HCT116 (cell line): ENCODE data around the gene RBP7. TPM values are rescaled to one million over a fixed set of nuclear protein-coding genes. Genes with fewer than 3 reads are reported as not detected.
A peak's percentile ranks its signal among the peaks of the same experiment; 100 is the strongest.

ENCODE experiments used
- ATAC-seq: fragments of 200-7000 bp; cut with Tn5 transposase; 2 replicates; pipeline ENCODE4 v1.9.1; 2020; ENCODE audit warnings: mild to moderate bottlenecking, moderate library complexity
- Bru-seq: library from RNA; stranded (reverse); fragments of 400-500 nt; gene quantifications from one replicate; lab custom pipeline; 2021; lab: Mats Ljungman, UMichigan
- BruChase-seq, 2 experiments: library from RNA; stranded (reverse); fragments of 400-500 nt; gene quantifications; one replicate each; lab custom pipeline; 2021; lab: Mats Ljungman, UMichigan
- BruUV-seq: library from RNA; stranded (reverse); fragments of 400-500 nt; replicated peaks from 2 replicates; lab custom pipeline; 2021; lab: Mats Ljungman, UMichigan
- CTCF ChIA-PET: fragments of 300-600 bp; sonication (Branson Sonifier 250); formaldehyde crosslinking; loops from one replicate; lab custom pipeline; 2021; ENCODE audit warnings: antibody characterized with exemption; lab: Charles Lee
- POLR2A ChIA-PET: fragments of 300-600, 350-600 bp; sonication (Branson Sonifier 250); formaldehyde crosslinking; loops from one replicate; lab custom pipeline; 2021; ENCODE audit warnings: antibody characterized with exemption; lab: Charles Lee
- RAD21 ChIA-PET, 2 experiments: fragments of 300-600 bp; sonication (Branson Sonifier 250); formaldehyde crosslinking; loops; one replicate each; lab custom pipeline; 2023; ENCODE audit warnings: low total read pairs in 2 of 2; ENCODE audit not compliant: uncharacterized antibody in 2 of 2, unreplicated experiment in 2 of 2, low non-redundant PET in 1 of 2; lab: Charles Lee
- DNase-seq: peaks from one replicate; pipeline ENCODE4 v3.0.0-alpha.2; 2010; ENCODE audit warnings: low read depth, low spot score
- H2AFZ ChIP-seq: fragments of 200-600 bp; shearing (Covaris generic), sonication (generic); 2 replicates; pipeline ENCODE4 v1.6.1; 2017; ENCODE audit warnings: low read depth, mixed run types, mixed read lengths, antibody characterized with exemption, low read length; ENCODE audit not compliant: poor library complexity, severe bottlenecking
- H3K27ac ChIP-seq: 2 replicates; pipeline ENCODE4 v1.5.1; 2012; ENCODE audit warnings: low read depth, low read length
- H3K27me3 ChIP-seq: fragments of 200-600 bp; sonication (generic); 2 replicates; pipeline ENCODE4 v1.6.1; 2016; ENCODE audit warnings: mixed run types, low read length, mixed read lengths; ENCODE audit not compliant: insufficient read depth
- H3K36me3 ChIP-seq, 2 experiments: fragments of 200-500 bp in 1 of 2; fragments of 200-600 bp in 1 of 2; sonication (Bioruptor generic) in 1 of 2; sonication (generic) in 1 of 2; 2 replicates each; pipeline versions ENCODE4 v1.5.1 to v1.6.1; 2014 to 2016; ENCODE audit warnings: low read length in 2 of 2, inconsistent platforms in 1 of 2, mixed read lengths in 1 of 2, mixed run types in 1 of 2; ENCODE audit not compliant: insufficient read depth in 2 of 2, control insufficient read depth in 1 of 2
- H3K4me1 ChIP-seq, 2 experiments: fragments of 200-600 bp in 1 of 2; sonication (generic) in 1 of 2; 2 replicates each; pipeline versions ENCODE4 v1.5.1 to v1.6.1; 2012 to 2017; ENCODE audit warnings: low read length in 2 of 2, inconsistent platforms in 1 of 2, mild to moderate bottlenecking in 1 of 2, mixed read lengths in 1 of 2, mixed run types in 1 of 2, moderate library complexity in 1 of 2; ENCODE audit not compliant: insufficient read depth in 2 of 2, control insufficient read depth in 1 of 2
- H3K4me2 ChIP-seq: fragments of 200-600 bp; sonication (generic); 2 replicates; pipeline ENCODE4 v1.6.1; 2017; ENCODE audit warnings: mixed run types, low read length, mixed read lengths
- H3K4me3 ChIP-seq, 2 experiments: fragments of 200-600 bp in 1 of 2; sonication (generic) in 1 of 2; replicated peaks in 1 of 2; 2 replicates each; pipeline ENCODE4 v1.5.1; 2011 to 2016; ENCODE audit warnings: low read length in 2 of 2, control low read depth in 1 of 2, low read depth in 1 of 2, mild to moderate bottlenecking in 1 of 2, mixed read lengths in 1 of 2, mixed run types in 1 of 2
- H3K79me2 ChIP-seq: fragments of 200-600 bp; sonication (generic); 2 replicates; pipeline ENCODE4 v1.6.1; 2017; ENCODE audit warnings: mild to moderate bottlenecking, mixed run types, low read length, moderate library complexity, mixed read lengths; ENCODE audit not compliant: insufficient read depth
- H3K9ac ChIP-seq: fragments of 200-600 bp; sonication (generic); 2 replicates; pipeline ENCODE4 v1.6.1; 2016; ENCODE audit warnings: low read length, mixed read lengths
- H3K9me2 ChIP-seq: fragments of 200-600 bp; sonication (generic), shearing (Covaris generic); 2 replicates; pipeline ENCODE4 v1.6.1; 2017; ENCODE audit warnings: mixed run types, mild to moderate bottlenecking, moderate library complexity; ENCODE audit not compliant: insufficient read depth
- H3K9me3 ChIP-seq, 2 experiments: fragments of 200-500 bp in 1 of 2; fragments of 200-600 bp in 1 of 2; sonication (Bioruptor generic) in 1 of 2; sonication (generic) in 1 of 2; 2 replicates each; pipeline ENCODE4 v1.6.1; 2014 to 2017; ENCODE audit warnings: low read length in 2 of 2, mixed read lengths in 2 of 2, inconsistent platforms in 1 of 2, low read depth in 1 of 2, mild to moderate bottlenecking in 1 of 2, mixed run types in 1 of 2, moderate library complexity in 1 of 2; ENCODE audit not compliant: control insufficient read depth in 1 of 2, insufficient read depth in 1 of 2
- H4K20me1 ChIP-seq: fragments of 200-600 bp; sonication (generic), shearing (Covaris generic); 2 replicates; pipeline ENCODE4 v1.6.1; 2017; ENCODE audit warnings: mixed run types, mild to moderate bottlenecking, moderate library complexity; ENCODE audit not compliant: insufficient read depth
- CTCF ChIP-seq, 3 experiments: fragments of 200-600 bp in 1 of 3; sonication (generic) in 1 of 3; IDR thresholded peaks in 2 of 3; conservative IDR thresholded peaks in 1 of 3; 2 replicates each; pipeline ENCODE4 v1.5.1; 2012 to 2017; ENCODE audit warnings: low read depth in 2 of 3, low read length in 2 of 3, antibody characterized with exemption in 1 of 3, borderline replicate concordance in 1 of 3, control low read depth in 1 of 3, mild to moderate bottlenecking in 1 of 3, mixed read lengths in 1 of 3, mixed run types in 1 of 3, moderate library complexity in 1 of 3; ENCODE audit not compliant: insufficient read depth in 1 of 3
- EGR1 ChIP-seq: IDR thresholded peaks from 2 replicates; pipeline ENCODE4 v1.6.1; 2012; ENCODE audit warnings: low read depth
- EZH2 ChIP-seq: fragments of 200-600 bp; sonication (generic); IDR thresholded peaks from 2 replicates; pipeline ENCODE4 v1.6.1; 2017; ENCODE audit warnings: antibody characterized with exemption, mixed run types
- MAX ChIP-seq: IDR thresholded peaks from 2 replicates; pipeline ENCODE4 v1.6.1; 2012
- POLR2A ChIP-seq: IDR thresholded peaks from 2 replicates; pipeline ENCODE4 v1.7.0; 2011; ENCODE audit warnings: borderline replicate concordance; ENCODE audit not compliant: insufficient read depth, insufficient read length; ENCODE audit errors: extremely low read depth
- POLR2AphosphoS5 ChIP-seq: IDR thresholded peaks from 2 replicates; pipeline ENCODE4 v1.6.1; 2011; ENCODE audit warnings: mild to moderate bottlenecking, low read depth, low read length, moderate library complexity
- SP1 ChIP-seq: IDR thresholded peaks from 2 replicates; pipeline ENCODE4 v1.6.1; 2012; ENCODE audit warnings: low read depth
- SRF ChIP-seq: IDR thresholded peaks from 2 replicates; pipeline ENCODE4 v1.6.1; 2012; ENCODE audit warnings: low read depth
- YY1 ChIP-seq: IDR thresholded peaks from 2 replicates; pipeline ENCODE4 v1.6.1; 2011; ENCODE audit warnings: low read length, low read depth, moderate library complexity, mild to moderate bottlenecking; ENCODE audit not compliant: insufficient replicate concordance; ENCODE audit errors: extremely low read depth
- ZFX ChIP-seq: fragments of 450-650 bp; IDR thresholded peaks from 2 replicates; pipeline ENCODE4 v1.6.1; 2017
- intact Hi-C: fragments of 100-400 bp; cut with micrococcal nuclease; formaldehyde crosslinking; loops from 2 replicates; pipeline ENCODE4 v1.10.0; 2022
- long read RNA-seq: library from polyadenylated mRNA; unstranded; transcript quantifications from one replicate; pipeline ENCODE4 v2.0.0, GENCODE V29; 2021; ENCODE audit not compliant: unreplicated experiment
- polyA plus RNA-seq: library from polyadenylated mRNA; unstranded; fragments of >200 nt; gene quantifications from 2 replicates; pipeline ENCODE4 v1.2.1, GENCODE V29; 2012; ENCODE audit warnings: missing spikeins
- total RNA-seq: library from RNA; stranded (reverse); gene quantifications from one replicate; pipeline ENCODE4 v1.2.1, GENCODE V29; 2021; ENCODE audit not compliant: unreplicated experiment

RBP7 gene
- total RNA-seq (45.6 TPM), Bru-seq, nascent RNA (percentile 47 among the genes with signal in this experiment), BruChase-seq, experiment 1, labeled RNA remaining after a 6-hour chase (percentile 51 among the genes with signal in this experiment), BruChase-seq, experiment 2, labeled RNA remaining after a 2-hour chase (percentile 45 among the genes with signal in this experiment)
- polyA plus RNA-seq, result 55.5 and 65.6 TPM in 2 replicates
- long read RNA-seq, transcript RBP7-201 (4 exons, 636 nt), result major isoform, 21 of 28 reads
- long read RNA-seq, partial matches to known transcripts, result 6 of 28 reads
- long read RNA-seq, other reads (novel, unspliced or antisense), result 1 of 28 reads

- ATAC-seq (peak; percentile 80), DNase-seq (no peak)
- no peaks in the 10 kb centered on the region for H4K20me1 ChIP-seq
- H3K27ac ChIP-seq, result peak within 1 kb of the TSS; percentile 47; the same call in 1 of the 2 replicates
- H3K36me3 ChIP-seq, result no peaks in the 10 kb centered on the region
- H3K9me3 ChIP-seq, result no peaks in the 10 kb centered on the region
- CTCF ChIA-PET, result no interaction called here
- peak within 1 kb of the TSS; percentile 64 for H3K9ac ChIP-seq
- H3K4me3 ChIP-seq, result peak within 1 kb of the TSS; percentile 52 to 60
- no peak for TF ChIP-seq SRF
- TF ChIP-seq POLR2AphosphoS5, result peak; percentile 61
- TF ChIP-seq ZFX, result peak; percentile 67
- TF ChIP-seq, all 23 proteins: peak for 2
- peak within 1 kb of the TSS; percentile 100 for H2AFZ ChIP-seq
- peaks cover 5 to 14% of the 10 kb centered on the region in 2 experiments for H3K4me1 ChIP-seq
- H3K27me3 ChIP-seq, result no peaks in the 10 kb centered on the region
- ChIA-PET POLR2A (no interaction called here), RAD21 (no interaction called here)
- no TSS peak for BruUV-seq
- H3K79me2 ChIP-seq, result no peaks in the 10 kb centered on the region; the same call in 1 of the 2 replicates
- intact Hi-C loops, result no loop called here
- H3K4me2 ChIP-seq, result peak within 1 kb of the TSS; percentile 91
- H3K9me2 ChIP-seq, result no peaks in the 10 kb centered on the region
Observed at GRCh38 chr1:9996624-9997582, at the start of gene RBP7. TSS of gene RBP7 (plus strand) at chr1:9997228. CDS start at chr1:9997259, 31 bp downstream.

GRCh38 chr1:9957726-9958125, 39.3 kb upstream of the RBP7 start:
- Histone ChIP-seq H3K9ac (no peak overlapping the region), H2AFZ (no peak overlapping the region), H3K4me2 (no peak overlapping the region), H3K4me3 (no peak overlapping the region), H4K20me1 (no peaks in the 10 kb centered on the region), H3K36me3 (no peaks in the 10 kb centered on the region), H3K27me3 (no peaks in the 10 kb centered on the region), H3K9me2 (no peaks in the 10 kb centered on the region), H3K79me2 (no peaks in the 10 kb centered on the region), H3K27ac (no peak overlapping the region), H3K9me3 (no peaks in the 10 kb centered on the region), H3K4me1 (peaks cover 26 to 40% of the 10 kb centered on the region in 2 experiments)
- ChIA-PET RAD21 (no interaction called here), POLR2A (interaction anchor here (1.0 kb wide), 1 partner anchor 14 kb away, joined by 4 read pairs; the partner anchor contains the start of genes LZIC and NMNAT1), CTCF (interaction anchor here (1.1 kb wide), 1 partner anchor 252 kb away, joined by 3 read pairs; the partner anchor contains the start of gene KIF1B)
- TF ChIP-seq SP1, result no peak
- TF ChIP-seq EGR1, result no peak
- no peak for TF ChIP-seq POLR2A
- no peak for TF ChIP-seq SRF
- no peak for TF ChIP-seq EZH2
- no peak for TF ChIP-seq MAX
- no peak for TF ChIP-seq YY1
- no peak for TF ChIP-seq ZFX
- no peak for TF ChIP-seq CTCF (IDR thresholded peaks at IDR 0.05 in 2 of 3, conservative IDR thresholded peaks at IDR 0.05 in 1 of 3; ENCODE audit: borderline replicate concordance in 1 of 3, insufficient read depth in 1 of 3, low read depth in 2 of 3, low read length in 2 of 3)
- no peak for DNase-seq
- no TSS peak for BruUV-seq
- ATAC-seq, result no peak
- intact Hi-C loops, result no loop called here
